ENCODE results near the gene OTP.
"Not testable (repeated sequence)": the region's sequence is repeated elsewhere in the genome, so short reads cannot be mapped to it uniquely, and the experiment has no call there.

OTP gene

GRCh38 chr5:77638763-77639671 is 504 bp upstream of the OTP start:
- DNase-seq, result no peak

- no peak for DNase-seq
These were observed 1.1 kb downstream of the OTP start for GRCh38 chr5:77637170-77637997.

- DNase-seq, result no peak
These were observed 1.8 kb downstream of the OTP start for GRCh38 chr5:77636641-77637169.

- DNase-seq, result no peak
These were observed 2.4 kb downstream of the OTP start for GRCh38 chr5:77635917-77636640.

GRCh38 chr5:77635067-77635916 is 3.2 kb downstream of the OTP start:
- DNase-seq, result no peak

GRCh38 chr5:77633709-77634108 is 4.8 kb downstream of the OTP start:
- no peak for DNase-seq

- DNase-seq, result no peak
These were observed 5.3 kb downstream of the OTP start for GRCh38 chr5:77633207-77633675.

GRCh38 chr5:77632526-77633206 is 5.8 kb downstream of the OTP start:
- no peak for DNase-seq

GRCh38 chr5:77630114-77630680 is 8.3 kb downstream of the OTP start:
- no peak for DNase-seq

GRCh38 chr5:77629509-77630113 is 8.9 kb downstream of the OTP start:
- no peak for DNase-seq

GRCh38 chr5:77628840-77629508 is 9.5 kb downstream of the OTP start:
- no peak for DNase-seq

- no peak for DNase-seq
These were observed 10.4 kb downstream of the OTP start for GRCh38 chr5:77627869-77628674.

- DNase-seq, result no peak
These were observed 15.2 kb downstream of the OTP start for GRCh38 chr5:77623203-77623740.

- DNase-seq, result no peak
These were observed 17.1 kb downstream of the OTP start for GRCh38 chr5:77621440-77621839.

- DNase-seq, result no peak
These were observed 18.1 kb downstream of the OTP start for GRCh38 chr5:77620405-77620804.

GRCh38 chr5:77616920-77617319 is 21.6 kb downstream of the OTP start:
- DNase-seq, result no peak

- DNase-seq, result not testable (repeated sequence)
These were observed 29.6 kb downstream of the OTP start for GRCh38 chr5:77608927-77609326.

GRCh38 chr5:77607324-77607723 is 31.2 kb downstream of the OTP start:
- DNase-seq, result no peak

GRCh38 chr5:77606279-77606678 is 32.2 kb downstream of the OTP start:
- no peak for DNase-seq
